Skeletal muscle satellite cell (primary cell): ENCODE measurements around the gene PDGFD. TPM values are rescaled to one million over a fixed set of nuclear protein-coding genes. Genes with fewer than 3 reads are reported as not detected.

Experiments used
- H3K27me3 ChIP-seq: 2 replicates; pipeline ENCODE4 v1.7.0; 2013; ENCODE audit warnings: low read length; ENCODE audit not compliant: control insufficient read depth, insufficient read depth
- H3K36me3 ChIP-seq: 2 replicates; pipeline ENCODE4 v1.7.0; 2013; ENCODE audit warnings: mild to moderate bottlenecking, control low read depth, low read length; ENCODE audit not compliant: insufficient read depth
- H3K4me1 ChIP-seq: 2 replicates; pipeline ENCODE4 v1.7.0; 2013; ENCODE audit warnings: low read length; ENCODE audit not compliant: control insufficient read depth, insufficient read depth
- H3K4me2 ChIP-seq: 2 replicates; pipeline ENCODE4 v1.7.0; 2013; ENCODE audit warnings: mild to moderate bottlenecking, low read length
- H3K4me3 ChIP-seq: 2 replicates; pipeline ENCODE4 v1.7.0; 2013; ENCODE audit warnings: low read length
- H3K9ac ChIP-seq: 2 replicates; pipeline ENCODE4 v1.7.0; 2013; ENCODE audit warnings: mild to moderate bottlenecking, low read depth, low read length, moderate library complexity
- H3K9me3 ChIP-seq: replicated peaks from 2 replicates; pipeline ENCODE4 v1.7.0; 2013; ENCODE audit warnings: mild to moderate bottlenecking, control low read depth, low read length
- total RNA-seq: library from RNA; depleted of rRNA; stranded (reverse); fragments of >200 nt; gene quantifications from 2 replicates; pipeline ENCODE4 v1.2.3, GENCODE V29; 2012; rRNA removed

Gene PDGFD
- total RNA-seq: 0.25 and 0.66 TPM in 2 replicates

DNA sequence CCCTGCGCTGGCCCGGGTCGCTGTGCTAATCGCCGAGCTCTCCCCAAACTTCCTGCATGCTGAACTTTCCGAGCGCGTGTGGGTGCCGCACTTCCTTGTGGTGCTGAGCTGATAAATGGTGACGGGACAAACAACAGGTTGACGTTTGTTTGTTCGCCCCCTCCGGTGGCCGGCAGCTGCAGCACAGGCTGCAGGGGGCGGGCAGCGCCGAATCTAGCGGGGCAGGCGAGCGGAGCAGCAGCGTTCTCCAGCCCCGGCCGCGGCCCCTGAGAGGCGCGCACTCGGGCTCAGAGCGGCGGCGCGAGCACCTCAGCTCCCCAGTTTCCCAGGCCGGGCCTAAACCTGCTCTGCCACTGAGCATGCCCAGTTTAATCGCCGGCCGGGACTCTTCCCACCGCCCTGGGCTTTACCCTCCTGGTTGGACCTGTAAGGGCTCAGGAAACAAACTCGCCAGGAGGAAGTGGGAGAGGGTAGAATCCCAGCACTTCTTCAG is at the start of gene PDGFD:
PDGFD (minus strand) TSS at position 120 of the 493 bp plus-strand sequence.
- peaks cover 5% of the 10 kb centered on the region for H3K4me1 ChIP-seq
- H3K4me3 ChIP-seq: peak within 1 kb of the TSS; percentile 81
- H3K27me3 ChIP-seq: no peaks in the 10 kb centered on the region
- peak within 1 kb of the TSS; percentile 45 for H3K9ac ChIP-seq
- H3K36me3 ChIP-seq: no peaks in the 10 kb centered on the region
- no peaks in the 10 kb centered on the region for H3K9me3 ChIP-seq
- H3K4me2 ChIP-seq: peak within 1 kb of the TSS; percentile 96

GRCh38 chr11:104206936-104207335 is 43.0 kb upstream of the PDGFD start:
- no peaks in the 10 kb centered on the region for H3K9me3 ChIP-seq
- no peak overlapping the region for H3K4me3 ChIP-seq
- no peaks in the 10 kb centered on the region for H3K36me3 ChIP-seq
- H3K4me1 ChIP-seq: no peaks in the 10 kb centered on the region
- no peak overlapping the region for H3K9ac ChIP-seq
- H3K4me2 ChIP-seq: no peak overlapping the region
- H3K27me3 ChIP-seq: no peaks in the 10 kb centered on the region

DNA sequence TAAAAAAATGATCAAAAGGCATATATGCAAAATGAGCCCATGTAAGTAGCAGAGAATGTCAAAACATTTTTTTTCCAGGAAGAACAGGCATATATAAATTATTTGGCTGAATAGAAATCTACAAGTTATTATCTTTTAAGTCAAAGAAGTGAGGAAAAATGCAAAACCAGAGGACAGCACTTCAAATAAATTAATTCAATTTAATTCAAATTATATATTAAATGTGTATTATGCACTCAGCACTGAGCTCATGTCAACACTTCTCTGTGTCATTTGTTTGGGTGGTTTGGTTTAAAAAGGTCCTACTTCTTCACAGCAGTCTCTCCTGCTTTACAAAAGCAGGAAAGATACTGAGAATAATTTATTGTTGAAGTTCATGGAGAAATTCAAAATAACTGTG is 41.9 kb upstream of the PDGFD start:
- Histone ChIP-seq H3K4me1 (no peaks in the 10 kb centered on the region), H3K36me3 (no peaks in the 10 kb centered on the region), H3K4me3 (no peak overlapping the region), H3K9me3 (no peaks in the 10 kb centered on the region), H3K9ac (no peak overlapping the region), H3K4me2 (no peak overlapping the region), H3K27me3 (no peaks in the 10 kb centered on the region)

- Histone ChIP-seq H3K27me3 (no peaks in the 10 kb centered on the region), H3K4me3 (no peak overlapping the region), H3K9me3 (no peaks in the 10 kb centered on the region), H3K4me1 (no peaks in the 10 kb centered on the region), H3K9ac (no peak overlapping the region), H3K4me2 (no peak overlapping the region), H3K36me3 (no peaks in the 10 kb centered on the region)
Observed at GRCh38 chr11:104200688-104201087, 36.7 kb upstream of the PDGFD start.

DNA sequence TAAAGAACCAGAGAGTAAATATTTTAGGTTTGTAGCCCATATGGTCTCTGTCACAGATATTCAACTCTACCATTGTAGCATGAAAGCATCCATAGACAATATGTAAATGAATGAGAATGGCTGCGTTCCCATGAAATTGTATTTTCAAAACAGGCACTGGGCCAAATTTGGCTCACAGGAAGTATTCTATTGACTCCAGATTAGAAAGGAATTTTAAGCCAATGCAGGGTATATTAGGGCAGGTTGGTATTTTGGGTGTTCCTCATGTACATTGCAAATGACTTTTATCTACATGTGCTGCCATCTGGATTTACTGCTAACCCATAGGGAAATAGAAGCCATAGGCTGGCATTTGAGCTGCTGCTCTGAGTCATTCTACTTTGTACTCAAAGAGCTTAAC is 35.1 kb upstream of the PDGFD start:
- Histone ChIP-seq H3K9ac (no peak overlapping the region), H3K27me3 (no peaks in the 10 kb centered on the region)

DNA sequence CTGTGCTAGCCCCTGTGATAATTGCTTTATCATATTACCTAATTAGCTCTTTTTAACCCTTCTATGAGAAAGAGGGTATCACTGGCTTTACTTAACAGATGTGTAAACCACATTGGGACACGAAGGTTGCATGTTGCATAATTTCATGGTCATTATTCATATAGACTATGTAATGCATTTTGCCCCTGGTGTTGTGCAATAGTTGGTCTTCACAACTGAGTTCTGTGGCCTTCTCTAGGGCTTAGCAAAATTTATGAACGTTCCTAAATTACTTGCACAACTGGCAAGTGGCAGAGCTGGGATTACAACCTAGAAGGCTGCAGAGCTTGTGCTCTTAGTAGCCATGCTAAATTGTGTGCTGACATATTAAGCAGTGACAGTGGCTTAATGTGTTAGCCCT is 34.6 kb upstream of the PDGFD start:
- Histone ChIP-seq H3K9me3 (no peaks in the 10 kb centered on the region), H3K4me1 (no peaks in the 10 kb centered on the region), H3K9ac (no peak overlapping the region)

More for the DNA sequence above, 35.1 kb upstream of the PDGFD start:
- Histone ChIP-seq H3K4me3 (no peak overlapping the region), H3K4me2 (no peak overlapping the region), H3K9me3 (no peaks in the 10 kb centered on the region), H3K36me3 (no peaks in the 10 kb centered on the region), H3K4me1 (no peaks in the 10 kb centered on the region)

GRCh38 chr11:104191124-104191523 is 27.2 kb upstream of the PDGFD start:
- H3K9ac ChIP-seq: no peak overlapping the region
- H3K9me3 ChIP-seq: no peaks in the 10 kb centered on the region
- H3K4me1 ChIP-seq: no peaks in the 10 kb centered on the region
- no peak overlapping the region for H3K4me2 ChIP-seq
- H3K36me3 ChIP-seq: no peaks in the 10 kb centered on the region
- H3K27me3 ChIP-seq: no peaks in the 10 kb centered on the region
- no peak overlapping the region for H3K4me3 ChIP-seq

More for the DNA sequence above, 34.6 kb upstream of the PDGFD start:
- H3K4me3 ChIP-seq: no peak overlapping the region
- H3K4me2 ChIP-seq: no peak overlapping the region
- H3K36me3 ChIP-seq: no peaks in the 10 kb centered on the region
- no peaks in the 10 kb centered on the region for H3K27me3 ChIP-seq

DNA sequence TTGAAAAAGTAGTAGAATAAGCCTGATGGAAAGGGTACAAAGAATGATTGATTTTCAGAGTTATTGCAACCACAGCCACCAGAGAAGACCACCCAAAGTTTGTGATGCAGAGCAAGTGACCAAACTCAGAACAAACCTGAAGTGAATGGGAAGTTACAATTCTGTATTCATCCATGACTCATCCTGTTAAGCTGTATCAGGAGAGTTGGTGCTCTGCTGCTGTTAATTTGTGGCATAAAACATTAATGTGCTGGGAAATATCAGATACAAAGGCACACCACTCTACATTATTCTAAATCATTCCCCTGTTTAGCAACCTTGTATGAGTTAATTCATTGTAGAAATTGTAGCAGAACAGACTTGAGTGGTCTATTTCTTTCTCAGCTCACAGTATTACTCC is 19.6 kb upstream of the PDGFD start:
- no peak overlapping the region for H3K9ac ChIP-seq
- no peak overlapping the region for H3K4me2 ChIP-seq
- no peaks in the 10 kb centered on the region for H3K27me3 ChIP-seq
- H3K4me3 ChIP-seq: no peak overlapping the region
- no peaks in the 10 kb centered on the region for H3K36me3 ChIP-seq
- H3K4me1 ChIP-seq: no peaks in the 10 kb centered on the region
- no peaks in the 10 kb centered on the region for H3K9me3 ChIP-seq

DNA sequence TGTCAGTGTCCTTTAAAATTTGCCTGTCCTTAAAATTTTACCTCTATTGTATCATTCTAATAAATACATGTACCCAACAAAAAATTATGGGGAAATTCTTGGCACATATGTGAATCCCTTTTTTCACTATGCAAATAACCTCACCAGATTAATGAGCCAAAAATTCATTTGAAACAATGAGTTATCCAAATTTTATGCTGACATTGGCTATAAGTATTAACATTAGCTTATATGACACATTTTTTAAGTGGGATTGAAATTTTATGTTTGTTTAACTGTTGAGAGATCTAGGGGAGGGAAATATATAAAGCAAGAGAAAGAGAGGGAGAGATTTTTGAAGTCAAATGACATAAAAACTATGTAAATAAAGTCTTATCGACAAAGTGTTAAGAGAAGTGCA is 11.8 kb upstream of the PDGFD start:
- H3K4me2 ChIP-seq: no peak overlapping the region
- no peaks in the 10 kb centered on the region for H3K36me3 ChIP-seq
- H3K4me3 ChIP-seq: no peak overlapping the region
- H3K4me1 ChIP-seq: no peaks in the 10 kb centered on the region
- no peak overlapping the region for H3K9ac ChIP-seq
- H3K27me3 ChIP-seq: no peaks in the 10 kb centered on the region
- H3K9me3 ChIP-seq: no peaks in the 10 kb centered on the region

DNA sequence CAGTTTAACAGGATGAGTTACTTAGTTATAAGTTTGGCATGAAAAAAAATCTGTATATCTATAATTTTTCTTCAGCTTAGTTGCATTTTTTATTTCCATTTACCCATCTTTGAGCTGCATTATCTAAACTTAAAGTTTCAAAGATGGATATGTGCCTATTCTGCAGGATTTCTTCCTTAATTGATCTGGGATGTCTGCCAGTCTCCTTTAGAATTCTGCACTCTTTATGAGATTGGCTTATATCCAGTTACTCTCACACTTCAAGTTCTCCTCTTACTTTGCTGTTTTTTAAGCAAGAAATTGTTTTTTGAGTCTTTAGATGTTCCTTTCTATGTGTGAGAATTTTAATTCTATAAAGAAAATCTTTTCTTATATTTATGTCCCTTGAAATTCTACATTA is 5.1 kb upstream of the PDGFD start:
- Histone ChIP-seq H3K4me1 (no peaks in the 10 kb centered on the region), H3K9me3 (no peaks in the 10 kb centered on the region), H3K27me3 (no peaks in the 10 kb centered on the region), H3K4me3 (no peak overlapping the region), H3K36me3 (no peaks in the 10 kb centered on the region), H3K9ac (no peak overlapping the region), H3K4me2 (no peak overlapping the region)

DNA sequence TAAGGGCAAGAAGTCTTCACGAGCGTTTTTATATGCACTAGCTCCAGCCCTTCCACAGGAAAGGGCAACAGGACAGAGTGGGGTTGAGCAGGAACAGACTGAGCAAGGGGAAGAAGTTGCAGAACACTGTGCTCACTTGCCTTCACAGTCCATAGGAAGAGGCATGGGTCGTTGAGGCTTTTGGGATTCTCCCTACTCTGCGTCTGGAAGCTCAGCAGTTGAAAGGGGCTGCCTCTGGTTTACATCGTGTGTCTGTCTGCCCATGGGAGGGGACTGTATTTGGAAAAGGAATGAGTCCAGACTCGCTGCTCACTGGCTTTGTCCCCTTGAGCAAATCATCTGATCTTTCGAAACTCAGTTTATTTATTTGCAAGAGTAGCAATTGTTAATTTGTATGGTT is 1.1 kb upstream of the PDGFD start:
- no peak overlapping the region for H3K9ac ChIP-seq
- H3K9me3 ChIP-seq: no peaks in the 10 kb centered on the region
- no peak overlapping the region for H3K4me2 ChIP-seq
- H3K4me1 ChIP-seq: peaks cover 5% of the 10 kb centered on the region
- H3K36me3 ChIP-seq: no peaks in the 10 kb centered on the region
- H3K27me3 ChIP-seq: no peaks in the 10 kb centered on the region
- H3K4me3 ChIP-seq: no peak overlapping the region

DNA sequence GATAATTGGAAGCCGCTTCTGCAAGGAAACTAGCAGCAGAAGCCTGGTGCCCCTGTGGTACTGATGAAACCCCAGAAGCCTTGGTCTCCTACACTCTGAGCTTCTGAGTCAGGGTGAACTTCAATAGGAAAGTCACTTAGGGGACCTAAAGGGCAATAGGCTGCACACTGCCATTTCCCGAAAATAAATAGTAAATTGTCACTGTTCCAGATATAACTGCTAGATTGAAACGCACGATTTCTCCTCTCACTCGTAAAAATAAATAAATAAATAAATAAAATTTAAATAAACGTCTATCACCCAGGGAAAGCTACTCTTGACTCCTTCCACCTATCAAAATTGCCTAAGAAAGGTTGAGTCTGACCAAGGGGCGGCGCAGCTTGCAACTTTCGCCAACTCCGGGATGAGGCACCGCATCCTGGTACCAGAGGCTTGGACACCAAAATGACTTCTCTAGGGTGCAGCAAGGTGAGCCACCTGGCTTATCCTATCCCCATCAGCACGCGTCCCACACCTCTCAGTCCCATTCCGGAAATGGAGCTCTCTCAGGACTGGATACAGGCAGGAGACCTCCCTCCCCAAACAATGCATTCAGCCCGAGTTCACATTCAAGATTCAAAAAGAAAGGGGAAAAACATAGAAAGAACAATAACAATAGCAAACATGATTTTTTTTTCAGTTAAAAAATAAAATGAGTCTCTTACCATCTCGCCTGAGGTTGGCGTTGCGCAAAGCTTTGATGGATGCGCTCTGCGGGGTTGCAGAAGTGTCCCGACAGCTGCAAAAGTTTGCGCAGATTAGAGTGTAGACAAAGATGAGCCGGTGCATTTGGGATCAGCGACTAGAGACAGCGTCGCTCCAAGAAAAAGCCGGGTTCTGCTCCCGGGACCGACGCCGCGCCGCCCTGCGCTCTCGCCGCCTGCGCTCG is 583 bp downstream of the PDGFD start:
- H3K9ac ChIP-seq: peak overlapping the region; percentile 45

More for the DNA sequence above, 583 bp downstream of the PDGFD start:
- H3K9me3 ChIP-seq: no peaks in the 10 kb centered on the region
- H3K4me2 ChIP-seq: peak overlapping the region; percentile 96
- peak overlapping the region; percentile 81 for H3K4me3 ChIP-seq
- peaks cover 5% of the 10 kb centered on the region for H3K4me1 ChIP-seq
- H3K27me3 ChIP-seq: no peaks in the 10 kb centered on the region
- no peaks in the 10 kb centered on the region for H3K36me3 ChIP-seq
